Measurements from ENCODE around the gene GPT2.
A peak's percentile ranks its signal among the peaks of the same experiment; 100 is the strongest.
"Not testable (repeated sequence)": the region's sequence is repeated elsewhere in the genome, so short reads cannot be mapped to it uniquely, and the experiment has no call there.

GPT2 gene

DNA sequence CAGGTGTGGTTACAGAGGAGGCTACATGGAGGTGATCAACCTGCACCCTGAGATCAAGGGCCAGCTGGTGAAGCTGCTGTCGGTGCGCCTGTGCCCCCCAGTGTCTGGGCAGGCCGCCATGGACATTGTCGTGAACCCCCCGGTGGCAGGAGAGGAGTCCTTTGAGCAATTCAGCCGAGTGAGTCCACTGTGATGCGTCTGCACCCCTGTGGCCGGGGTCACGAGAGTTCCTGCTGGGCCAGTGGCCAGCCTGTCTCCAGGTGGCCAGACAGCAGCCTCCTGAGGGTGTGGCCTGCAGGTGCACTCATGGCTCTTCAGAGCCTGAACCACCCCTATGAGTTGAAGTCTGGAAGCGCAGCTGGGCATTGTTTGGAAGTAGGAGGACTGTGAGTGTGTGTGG is 38.1 kb downstream of the GPT2 start:
- no peak for DNase-seq

DNA sequence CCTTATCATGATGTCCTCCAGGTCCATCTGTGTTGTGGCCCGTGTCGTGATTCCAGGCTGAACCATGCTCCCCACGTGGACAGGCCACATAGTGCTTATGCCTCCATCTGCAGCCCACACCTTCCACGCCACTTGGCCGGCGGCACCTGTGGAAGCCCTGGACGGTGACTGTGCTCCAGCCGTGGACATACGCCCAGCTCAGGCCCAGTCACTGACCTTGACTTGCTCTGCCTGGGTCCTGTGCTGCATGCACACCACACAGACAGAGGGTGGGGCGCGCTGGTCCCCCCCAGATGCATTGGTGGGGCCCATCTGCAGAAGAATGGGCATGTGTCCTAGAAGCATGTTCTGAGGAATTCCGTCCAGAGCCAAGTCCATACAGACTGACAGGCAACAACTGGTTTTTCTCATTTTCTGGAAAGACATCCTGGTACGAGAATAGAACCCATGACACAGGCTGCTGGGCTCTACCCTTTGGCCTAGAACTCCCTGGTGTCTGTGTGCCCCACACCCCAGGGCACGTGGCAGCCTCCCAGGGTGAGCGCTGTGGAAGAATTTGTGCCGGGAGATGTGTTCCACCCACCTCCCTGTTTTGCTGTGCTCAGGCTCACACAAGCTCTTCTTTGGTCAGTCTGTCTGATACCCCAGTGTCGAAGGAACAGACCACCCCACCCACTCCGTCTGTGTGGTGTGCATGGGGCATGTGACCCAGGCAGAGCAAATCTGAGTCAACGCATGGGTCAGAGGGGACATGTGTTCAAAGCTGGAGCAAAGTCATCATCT is 39.5 kb downstream of the GPT2 start:
- DNase-seq = no peak

DNA sequence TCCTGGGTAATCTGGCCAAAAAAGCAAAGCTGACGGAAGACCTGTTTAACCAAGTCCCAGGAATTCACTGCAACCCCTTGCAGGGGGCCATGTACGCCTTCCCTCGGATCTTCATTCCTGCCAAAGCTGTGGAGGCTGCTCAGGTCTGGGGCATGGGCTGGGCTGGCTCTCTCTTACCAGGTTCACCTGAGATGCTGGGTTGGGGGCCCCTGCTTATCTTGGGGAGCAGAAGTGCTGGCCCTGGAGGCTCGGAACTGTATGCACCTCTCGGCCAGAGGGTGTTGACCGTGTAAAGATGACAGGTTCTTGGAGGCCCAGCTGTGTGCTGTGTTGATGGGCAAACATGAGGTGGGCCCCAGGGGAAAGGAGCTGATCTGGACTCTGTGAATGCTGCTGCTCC is 40.2 kb downstream of the GPT2 start:
- DNase-seq = no peak

DNA sequence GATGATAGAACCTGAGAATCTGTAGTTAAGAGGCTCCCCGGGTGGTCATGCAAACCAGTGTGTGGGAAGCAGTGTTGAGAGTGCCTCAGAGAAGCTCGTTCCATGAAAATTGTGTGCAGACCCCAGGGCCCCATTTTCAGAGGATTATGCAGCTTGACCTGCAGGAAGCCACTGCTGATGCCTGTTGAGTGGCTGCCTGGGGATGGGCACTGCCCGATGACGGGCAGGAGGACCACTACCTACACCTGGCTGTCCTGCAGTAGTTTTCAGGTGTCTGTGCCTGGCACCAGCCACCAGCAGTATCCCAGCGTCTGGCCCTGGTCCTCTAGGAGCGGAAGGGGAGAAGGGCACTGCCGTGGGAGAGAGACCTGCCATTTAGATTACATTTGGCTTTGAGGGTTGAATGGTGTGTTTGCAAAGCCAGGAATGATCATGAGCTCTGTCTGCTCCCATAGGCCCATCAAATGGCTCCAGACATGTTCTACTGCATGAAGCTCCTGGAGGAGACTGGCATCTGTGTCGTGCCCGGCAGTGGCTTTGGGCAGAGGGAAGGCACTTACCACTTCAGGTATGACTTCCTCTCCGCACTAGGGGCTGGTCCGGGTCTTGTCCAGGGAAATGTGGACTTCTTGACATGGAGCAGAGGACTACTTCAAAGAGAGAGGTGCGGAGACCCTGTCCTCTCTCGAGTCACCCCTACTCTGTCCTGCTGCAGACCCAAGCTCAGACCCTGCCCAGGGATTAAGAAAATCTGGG is 42.5 kb downstream of the GPT2 start:
- DNase-seq = no peak

DNA sequence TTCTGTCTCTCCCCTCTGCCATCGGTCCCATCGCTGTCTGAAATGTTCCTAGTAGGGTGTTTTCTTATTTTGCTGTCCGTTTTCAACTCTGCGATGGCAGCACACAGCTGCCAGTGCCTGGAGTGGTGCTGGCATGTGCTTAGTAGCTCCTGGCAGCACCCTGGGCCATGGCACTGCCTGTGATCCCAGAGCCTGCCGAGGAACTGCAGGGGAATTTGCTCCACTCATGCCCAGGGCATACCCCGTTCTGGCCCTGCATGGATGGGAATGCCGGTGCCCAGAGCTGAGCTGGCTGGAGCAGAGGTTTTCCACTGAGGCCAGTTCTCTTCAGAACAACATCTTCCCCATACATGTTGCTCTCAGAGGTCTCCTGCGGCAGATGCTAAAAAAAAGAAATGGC is 43.1 kb downstream of the GPT2 start:
- DNase-seq = no peak

DNA sequence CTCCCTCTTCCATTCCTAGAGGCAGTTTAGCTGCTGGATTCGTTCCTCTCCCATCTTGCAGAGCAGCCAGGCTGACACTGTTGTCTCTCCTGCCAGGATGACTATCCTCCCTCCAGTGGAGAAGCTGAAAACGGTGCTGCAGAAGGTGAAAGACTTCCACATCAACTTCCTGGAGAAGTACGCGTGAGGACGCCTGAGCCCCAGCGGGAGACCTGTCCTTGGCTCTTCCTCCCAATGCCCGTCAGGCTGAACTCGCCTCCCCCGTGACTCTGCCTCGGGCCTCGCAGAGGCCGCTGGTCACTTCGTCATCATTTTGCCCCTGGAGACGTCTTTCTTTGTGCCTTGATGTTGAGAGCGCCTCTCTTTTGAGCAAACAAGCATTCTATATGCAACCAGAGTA is 44.6 kb downstream of the GPT2 start:
- DNase-seq = no peak

DNA sequence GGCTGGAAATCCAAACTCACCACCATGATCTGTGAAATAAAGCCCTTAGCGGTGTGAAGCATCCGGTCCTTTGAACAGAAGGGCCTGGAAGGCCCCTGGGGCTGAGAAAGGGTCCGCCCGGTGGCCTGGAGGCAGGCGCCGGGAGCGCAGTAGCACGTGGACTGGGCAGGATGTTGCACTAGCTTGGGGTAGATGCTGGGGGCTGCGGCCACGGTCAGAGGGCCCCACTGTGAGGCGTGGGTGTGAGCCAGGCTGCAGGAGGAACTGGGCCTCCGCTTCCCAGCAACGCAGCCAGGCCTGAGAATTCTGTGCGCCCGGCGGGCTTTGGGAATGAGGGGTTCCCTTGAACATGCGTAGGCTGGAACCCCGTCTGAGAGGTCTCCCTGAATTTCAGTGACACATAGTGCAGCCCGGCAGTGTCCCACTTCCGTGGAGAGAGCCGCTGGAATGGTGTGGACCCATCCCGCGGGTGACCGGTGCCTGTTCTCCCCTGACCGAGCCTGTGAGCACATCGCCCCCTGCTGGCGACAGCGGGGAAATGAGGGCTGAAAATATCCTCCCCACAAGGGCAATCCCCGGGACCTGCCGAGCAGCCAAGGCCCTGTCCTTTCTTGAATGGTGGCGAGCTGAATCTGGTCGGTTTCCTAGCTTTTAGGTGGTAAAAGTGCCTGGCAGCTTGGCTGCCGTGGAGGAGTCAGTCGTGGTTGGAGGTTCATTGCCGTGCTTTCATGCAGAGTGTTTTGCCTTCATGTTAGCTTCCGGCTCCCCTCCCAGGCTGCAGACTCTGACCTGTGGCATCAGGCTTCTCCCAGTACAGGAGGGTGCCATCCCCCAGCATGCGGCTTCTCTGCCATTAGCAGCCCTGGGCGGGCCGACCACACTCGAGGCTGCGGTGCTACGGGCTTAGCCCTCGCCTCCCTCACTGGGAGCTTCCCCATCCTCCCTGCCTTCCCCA is 45.5 kb downstream of the GPT2 start:
- peak; percentile 58 for DNase-seq

DNA sequence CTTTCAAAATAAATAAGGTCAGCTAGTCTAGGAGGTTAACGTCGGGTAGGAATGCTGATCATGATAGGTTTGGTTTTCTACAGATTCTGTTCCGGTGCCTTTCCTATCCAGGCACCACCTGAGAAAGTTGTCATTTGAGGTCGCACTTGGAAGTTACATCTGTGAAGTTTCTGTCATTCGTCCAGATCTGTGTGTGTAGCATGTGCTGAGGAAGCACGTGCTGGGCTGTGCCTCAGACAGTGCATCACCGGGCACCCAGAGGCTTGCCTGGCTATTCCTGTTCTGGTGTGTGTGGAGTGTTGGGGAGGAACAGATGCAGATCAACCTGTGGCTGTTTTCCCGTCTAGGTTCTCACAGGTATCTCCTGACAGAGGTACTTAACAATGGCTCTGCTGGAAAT is 46.7 kb downstream of the GPT2 start:
- no peak for DNase-seq

DNA sequence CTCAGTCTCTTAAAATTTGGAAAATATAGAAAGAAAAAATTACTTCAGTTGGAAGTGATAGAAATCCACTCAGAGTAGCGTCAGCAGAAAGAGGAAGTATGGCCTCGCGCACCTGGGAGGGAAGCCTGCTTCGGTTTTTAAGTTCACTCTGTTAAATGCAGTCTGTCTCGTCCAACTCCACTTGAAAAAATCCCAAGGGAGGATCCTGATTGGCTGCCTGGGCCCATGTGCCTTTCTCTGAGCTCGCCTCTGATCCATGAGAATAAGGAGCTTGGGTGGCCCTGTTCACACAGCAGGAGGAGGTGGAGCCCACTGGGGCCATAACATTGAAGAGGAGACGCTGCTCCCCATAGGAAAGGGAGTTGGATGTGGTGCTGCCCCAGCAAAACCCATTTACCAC is 48.6 kb downstream of the GPT2 start:
- no peak for DNase-seq

DNA sequence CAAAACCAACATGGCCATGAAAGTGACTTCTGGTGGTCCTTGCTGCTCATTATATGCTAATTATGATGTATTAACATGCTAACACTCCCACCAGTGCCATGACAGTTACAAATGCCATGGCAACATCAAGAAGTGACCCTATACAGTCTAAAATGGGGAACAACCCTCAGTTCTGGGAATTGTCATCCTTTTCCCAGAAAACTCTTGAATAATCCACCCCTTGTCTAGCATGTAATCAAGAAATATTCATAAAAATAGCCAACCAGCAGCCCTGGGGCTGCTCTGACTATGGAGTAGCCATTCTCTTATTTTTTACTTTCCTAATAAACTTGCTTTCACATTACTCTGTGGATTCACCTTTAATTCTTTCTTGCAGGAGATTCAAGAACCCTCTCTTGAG is 53.4 kb downstream of the GPT2 start:
- no peak for DNase-seq

DNA sequence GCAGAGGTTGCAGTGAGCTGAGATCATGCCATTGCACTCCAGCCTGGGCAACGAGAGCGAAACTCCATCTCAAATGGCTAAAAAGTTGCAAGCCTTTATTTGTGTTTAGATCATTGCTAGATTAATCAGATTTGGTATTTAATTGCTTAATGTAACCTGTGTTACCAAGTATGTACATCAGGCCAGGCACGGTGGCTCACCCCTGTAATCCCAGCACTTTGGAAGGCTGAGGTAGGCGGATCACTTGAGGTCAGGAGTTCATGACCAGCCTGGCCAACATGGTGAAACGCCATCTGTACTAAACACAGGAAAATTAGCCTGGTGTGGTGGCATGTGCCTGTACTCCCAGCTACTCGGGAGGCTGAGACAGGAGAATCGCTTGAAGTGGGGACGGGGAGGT is 60.6 kb downstream of the GPT2 start:
- DNase-seq = not testable (repeated sequence)

DNA sequence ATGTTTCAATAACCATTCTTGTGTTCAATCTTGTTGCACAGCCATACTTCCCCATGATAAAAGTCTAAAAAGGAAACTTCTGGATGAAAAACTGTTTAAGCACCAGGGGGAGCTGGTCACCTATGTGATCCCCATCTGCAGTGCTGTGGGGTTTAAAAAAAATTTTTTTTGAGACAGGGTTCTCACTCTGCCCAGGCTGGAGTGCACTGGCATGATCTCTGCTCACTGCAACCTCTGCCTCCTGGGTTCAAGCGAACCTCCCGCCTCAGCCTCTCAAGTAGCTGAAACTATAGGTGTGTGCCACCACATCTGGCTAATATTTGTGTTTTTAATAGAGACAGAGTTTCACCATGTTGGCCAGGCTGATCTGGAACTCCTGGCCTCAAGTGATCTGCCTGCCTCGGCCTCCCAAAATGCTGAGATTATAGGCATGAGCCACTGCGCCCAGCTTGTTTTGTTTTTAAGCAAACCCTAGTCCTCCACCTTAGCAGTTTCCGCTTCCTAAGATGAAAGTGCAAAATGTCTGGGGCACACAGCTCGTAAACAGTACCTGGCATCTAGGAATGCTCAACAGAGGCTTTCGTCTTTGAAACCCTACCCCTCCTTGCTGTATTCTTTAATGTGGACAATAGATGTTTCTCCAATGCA is 63.9 kb downstream of the GPT2 start:
- no peak for DNase-seq

DNA sequence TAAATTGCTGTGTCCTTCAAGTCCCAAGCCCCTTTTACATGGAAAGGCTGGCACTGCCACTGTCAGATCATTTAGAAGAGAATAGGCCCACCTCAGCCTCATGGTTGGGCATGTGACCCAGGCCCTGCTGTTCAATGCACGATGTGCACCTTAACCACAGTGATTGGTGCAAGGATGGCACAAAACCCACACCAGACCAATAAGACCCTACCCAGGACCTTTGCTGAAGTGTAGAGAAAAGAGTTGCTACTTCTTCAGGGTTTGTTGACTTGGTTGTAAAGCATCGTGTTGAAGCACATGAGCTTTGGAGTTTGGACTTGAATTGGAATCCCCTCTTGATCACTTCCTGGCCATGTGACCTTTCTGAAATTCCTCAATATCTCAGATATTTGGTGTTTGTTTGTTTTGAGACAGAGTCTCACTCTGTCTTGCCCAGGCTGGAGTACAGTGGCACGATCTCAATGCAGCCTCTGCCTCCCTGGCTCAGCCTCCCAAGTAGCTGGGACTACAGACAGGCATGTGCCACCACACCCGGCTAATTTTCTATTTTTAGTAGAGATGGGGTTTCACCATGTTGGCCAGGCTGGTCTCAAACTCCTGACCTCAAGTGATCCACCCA is 64.5 kb downstream of the GPT2 start:
- no peak for DNase-seq

DNA sequence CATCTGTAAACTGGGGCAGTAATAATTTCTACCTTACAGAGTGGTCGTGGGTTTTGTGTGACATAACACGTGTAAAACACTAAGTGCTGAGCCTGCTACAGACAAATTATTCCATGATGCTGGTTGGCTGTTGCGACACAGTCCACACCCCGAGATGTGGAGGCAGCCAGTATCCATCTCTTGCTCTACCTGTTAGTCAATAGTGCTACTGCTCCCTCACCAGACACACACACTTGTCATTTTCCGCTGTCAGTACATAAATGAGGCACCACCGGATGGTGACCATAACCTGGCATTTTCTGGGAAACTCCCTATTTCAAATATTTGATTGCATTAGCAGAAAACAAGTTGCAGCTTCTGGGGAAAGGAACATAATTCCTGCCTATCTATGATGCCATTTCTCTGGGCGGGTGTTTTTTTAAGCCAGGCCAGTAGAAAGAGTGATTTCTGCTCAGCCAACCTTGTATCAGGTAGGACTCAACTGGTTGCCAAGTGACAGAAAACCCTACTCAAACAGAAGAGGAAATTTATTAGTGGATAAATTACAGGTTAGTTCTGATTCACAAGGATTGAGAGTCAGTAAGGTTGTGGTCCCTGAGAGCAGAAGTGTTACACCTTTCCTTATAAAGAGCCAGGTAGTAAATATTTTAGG is 65.2 kb downstream of the GPT2 start:
- no peak for DNase-seq

DNA sequence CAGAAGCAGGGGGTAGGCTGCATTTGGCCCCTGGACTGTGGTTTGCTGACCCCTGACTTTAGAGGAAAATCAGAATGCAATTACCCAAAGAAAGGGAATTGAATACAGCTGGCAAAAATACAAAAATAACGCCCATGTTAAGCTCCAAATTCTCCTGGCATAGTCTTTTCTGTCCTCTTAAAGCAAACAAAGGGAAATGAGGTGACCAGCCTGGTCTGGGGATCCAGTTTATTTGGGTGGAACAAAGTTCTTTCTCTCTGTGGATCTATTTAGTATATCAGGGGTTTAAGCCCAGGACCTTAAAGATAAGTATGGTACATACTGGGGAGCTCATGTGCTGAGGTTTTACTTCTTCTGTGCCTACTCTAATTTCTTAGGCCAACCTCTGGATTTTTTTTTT is 65.8 kb downstream of the GPT2 start:
- no peak for DNase-seq

DNA sequence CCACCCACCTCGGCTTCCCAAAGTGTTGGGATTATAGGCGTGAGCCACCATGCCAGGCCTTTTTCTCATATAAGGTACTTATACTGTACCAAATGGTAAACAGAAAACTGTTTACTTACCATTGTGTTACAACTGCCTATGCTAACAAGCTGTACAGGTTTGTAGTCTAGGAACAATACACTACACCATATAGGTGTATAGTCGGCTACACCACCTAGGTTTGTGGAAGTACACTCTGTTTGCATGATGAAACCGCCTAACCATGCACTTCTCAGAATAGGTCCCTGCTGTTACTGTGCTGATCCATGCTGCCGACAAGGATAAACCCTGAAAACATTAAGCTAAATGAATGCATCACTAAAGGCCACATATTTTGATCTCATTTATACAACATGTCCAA is 70.4 kb downstream of the GPT2 start:
- DNase-seq = no peak

DNA sequence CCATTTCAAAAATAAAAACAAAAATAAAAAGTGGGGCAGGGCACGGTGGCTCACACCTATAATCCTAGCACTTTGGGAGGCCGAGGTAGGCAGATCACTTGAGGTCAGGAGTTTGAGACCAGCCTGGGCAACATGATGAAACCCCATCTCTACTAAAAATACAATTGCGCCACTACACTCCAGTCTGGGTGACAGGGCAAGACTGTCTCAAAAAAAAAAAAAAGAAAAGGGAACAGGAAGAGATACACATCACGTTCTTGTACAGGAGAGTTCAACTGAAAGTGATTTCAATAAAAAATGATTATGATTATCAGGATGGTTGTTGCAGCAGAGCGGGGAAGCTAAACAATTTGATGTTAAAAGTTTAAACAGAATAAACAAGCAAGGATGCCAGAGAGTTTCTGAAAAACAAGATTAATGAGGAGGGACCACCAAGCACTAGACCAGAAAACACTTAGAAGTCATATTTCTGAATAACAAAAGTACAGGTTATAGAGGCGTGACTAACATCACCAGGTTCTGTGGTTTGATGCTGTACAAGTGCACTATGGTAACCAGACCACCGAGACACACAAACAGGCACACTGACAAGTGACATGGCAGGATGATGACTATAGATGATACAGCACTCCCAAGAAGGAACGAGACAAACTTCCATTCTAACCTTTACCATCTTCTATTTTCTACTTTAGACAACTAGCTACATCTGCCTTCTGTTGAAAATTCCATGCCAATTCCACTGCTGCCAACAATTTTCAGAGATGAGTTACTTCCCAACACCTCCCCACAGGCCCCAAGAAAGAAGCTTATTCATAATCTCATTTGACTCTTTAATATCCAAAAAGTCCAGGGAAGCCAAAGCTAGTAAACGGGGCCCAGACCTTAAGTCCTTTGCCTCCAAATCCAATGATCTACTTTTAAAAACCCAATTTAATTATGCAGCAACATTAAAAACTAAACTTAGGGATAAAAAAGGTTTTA is 77.5 kb downstream of the GPT2 start:
- no peak for DNase-seq

DNA sequence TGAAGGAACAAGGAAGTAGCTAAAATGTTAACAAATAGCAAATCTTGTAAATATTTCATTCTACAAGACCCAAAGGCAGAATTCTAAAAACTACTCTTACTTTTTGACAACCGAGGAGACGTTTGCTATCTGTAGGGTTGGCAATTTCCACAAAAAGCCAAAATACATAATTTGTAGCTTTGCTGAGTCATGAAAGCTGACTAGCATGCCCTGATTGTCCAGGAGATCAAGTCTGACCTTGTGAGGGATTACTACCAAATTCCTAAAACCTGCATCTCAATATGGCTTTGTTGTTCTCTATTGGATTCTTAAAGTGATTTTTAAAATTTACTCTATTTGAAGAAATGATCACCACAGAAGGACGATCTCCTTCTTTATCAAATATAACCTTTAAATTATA is 78.5 kb downstream of the GPT2 start:
- DNase-seq = no peak

DNA sequence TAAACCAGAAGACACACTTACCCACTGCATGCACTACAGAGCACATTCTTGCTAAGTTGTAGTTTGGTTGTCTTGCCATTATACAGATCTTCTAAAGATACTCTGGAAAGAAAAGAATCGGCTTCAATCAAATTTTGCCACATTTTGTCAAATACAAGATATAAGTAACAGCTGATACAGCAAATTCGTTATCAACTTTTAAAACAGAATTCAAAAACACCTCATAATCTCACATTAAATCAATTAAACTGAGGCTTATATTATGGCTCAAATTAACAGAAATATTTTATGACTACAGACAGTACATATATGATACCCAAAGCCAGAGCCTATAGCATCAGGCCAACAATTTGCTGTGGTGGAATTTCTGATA is 83.9 kb downstream of the GPT2 start:
- DNase-seq = no peak

DNA sequence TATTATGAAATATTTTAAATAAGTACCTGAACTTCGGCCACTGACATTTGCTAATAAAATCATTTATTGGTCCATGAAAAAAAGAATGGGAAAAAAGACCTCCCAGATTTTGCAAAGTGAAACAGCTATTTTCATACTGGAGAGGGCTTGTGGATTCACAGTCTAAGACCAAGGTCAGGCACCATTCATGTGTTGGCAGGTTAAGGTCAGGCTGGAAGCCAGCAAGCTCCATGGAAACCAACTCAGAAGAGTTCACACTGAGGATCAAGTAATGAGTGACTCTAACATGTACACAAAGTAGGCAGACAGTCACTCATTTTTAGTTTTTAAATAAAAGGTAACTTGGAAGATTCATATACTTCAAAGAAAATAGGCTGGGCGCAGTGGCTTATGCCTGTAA is 85.9 kb downstream of the GPT2 start:
- DNase-seq = no peak

DNA sequence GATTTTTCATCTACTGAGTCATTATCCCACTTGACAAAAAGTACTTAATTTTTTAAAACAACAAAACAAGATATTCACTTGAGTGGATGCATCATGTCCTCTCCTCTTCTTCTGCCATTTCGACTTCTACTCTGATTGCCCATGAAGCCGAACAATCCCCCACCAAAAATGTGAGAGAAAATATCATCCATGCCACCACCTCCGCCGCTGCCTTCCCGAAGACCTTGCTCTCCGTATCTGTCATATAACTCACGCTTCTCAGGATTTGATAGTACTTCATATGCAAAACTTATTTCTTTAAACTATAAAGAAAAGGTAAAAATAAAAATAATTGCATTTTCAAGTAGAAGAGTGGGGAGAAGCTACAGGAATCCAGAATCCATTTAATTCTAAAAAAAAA is 87.1 kb downstream of the GPT2 start:
- DNase-seq = no peak

Data from right hindlimb (tissue), 1 donor.